ENCODE results near the gene MTFR1L.

The MTFR1L gene

DNA sequence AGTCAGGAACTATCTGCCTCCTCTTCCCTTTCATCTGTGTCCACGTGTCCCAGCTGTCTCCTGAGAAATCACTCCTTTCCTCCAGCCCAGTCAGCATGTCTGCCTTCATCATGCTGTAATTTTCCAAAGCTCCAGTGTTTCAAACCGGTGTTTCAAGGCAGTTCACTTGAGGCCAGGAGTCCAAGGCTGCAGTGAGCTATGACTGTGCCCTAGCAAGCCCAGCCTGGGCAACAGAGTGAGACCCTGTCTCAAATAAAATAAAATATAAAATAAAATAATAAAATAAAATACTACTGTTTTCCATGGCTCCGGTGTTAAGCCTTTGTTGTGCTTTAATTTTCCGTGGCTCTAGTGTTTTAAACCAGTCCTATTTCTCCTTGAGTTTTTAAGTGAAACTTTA, 27.6 kb upstream of the MTFR1L start:
- no peak for DNase-seq

DNA sequence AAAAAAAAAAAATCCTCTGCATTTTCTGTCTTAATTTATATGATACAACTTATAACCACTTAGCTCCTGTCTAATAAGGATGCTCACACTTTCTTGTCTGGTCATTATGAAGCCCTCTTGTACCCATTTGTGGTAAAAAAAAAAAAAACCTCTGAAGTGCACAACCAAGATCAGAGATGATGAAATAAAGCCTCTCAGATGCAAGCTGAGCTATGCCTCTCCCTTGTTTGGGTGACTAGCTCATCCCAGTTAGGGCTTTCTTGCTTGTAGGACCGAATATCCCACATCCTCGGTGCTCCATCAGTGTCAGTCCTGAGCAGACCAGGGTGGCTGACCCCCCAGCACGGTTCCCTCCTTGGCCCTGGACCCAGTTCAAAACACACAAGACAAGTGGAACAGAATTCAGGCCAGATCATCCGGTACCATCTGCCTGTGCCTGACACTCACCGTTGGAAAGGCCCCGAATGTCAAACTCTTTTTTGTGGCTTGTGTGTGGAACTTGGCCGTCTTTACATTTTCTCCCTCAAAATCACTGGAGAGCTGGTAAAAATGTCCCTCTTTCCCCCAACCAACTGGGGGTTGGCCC, 26.1 kb upstream of the MTFR1L start:
- no peak for DNase-seq

DNA sequence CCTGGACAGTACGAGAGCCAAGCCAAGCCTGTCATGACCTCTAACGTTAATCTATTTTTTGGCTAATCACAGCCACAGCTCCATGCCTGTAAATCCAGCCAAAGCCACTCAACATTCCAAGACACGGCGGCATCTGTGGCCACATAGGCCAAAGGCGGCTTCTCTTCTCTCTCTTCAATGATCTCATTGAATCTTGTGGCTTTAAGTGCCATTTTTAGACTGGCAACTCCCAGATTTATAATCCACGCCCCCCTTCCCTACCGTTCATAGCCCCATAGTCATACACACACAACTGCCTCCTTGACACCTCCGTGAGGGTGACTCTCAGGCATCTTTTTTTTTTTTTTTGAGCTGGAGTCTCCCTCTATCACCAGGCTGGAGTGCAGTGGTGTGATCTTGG, 25.4 kb upstream of the MTFR1L start:
- no peak for DNase-seq

DNA sequence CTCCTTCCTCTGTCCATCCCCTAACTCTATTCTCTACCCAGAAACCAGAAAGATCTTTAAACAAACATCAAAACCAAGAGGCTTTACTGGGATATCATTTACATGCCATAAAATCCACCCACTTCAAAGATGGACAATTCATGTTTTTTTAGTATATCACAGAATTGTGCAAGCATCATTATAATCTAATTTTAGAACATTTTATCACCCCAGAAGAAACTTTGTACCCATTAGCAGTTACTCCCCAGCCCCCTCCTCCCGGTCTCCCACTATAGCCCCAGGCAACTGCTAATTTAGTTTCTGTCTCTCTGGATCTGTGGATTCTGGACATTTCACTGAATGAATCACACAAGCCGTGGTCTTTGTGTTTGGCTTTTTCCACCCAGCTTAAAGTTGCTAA, 24.5 kb upstream of the MTFR1L start:
- DNase-seq, result no peak

DNA sequence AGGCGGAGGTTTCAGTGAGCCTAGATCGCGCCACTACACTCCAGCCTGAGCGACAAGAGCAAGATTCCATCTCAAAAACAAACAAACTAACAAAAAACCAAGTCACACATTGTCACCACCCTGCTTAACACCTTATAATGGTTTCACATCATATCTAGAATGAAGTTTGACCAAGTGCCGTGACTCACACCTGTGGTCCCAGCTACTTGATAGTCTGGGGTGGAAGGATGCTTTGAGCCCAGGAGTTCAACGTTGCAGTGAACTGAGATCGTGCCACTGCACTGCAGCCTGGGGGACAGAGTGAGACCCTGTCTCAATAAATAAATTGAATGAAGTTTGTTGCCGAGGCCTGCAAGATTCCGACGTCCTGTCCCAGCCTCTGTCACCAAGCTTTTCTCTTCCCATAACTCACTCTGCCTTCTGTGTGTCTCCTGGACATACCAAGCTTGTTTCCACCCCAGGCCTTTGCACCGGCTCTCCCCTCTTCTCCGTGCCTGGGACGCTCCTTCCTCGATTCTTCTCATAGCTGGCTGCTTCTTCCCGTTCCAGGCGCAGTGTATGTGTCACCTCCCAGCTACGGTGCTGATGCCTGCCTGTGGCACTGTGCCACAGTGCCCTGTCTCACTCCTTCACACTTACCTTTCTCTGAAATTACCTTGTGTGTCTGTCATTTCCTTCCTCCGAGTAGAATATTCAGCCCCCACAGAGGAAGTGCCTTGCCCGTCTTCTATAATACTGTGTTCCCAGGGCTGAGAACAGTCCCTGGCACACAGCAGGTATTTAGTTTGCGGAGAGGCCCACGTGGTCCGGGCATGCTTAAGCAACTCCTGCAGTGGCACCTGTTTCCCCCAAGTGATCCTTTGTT, 23.6 kb upstream of the MTFR1L start:
- DNase-seq, result no peak

DNA sequence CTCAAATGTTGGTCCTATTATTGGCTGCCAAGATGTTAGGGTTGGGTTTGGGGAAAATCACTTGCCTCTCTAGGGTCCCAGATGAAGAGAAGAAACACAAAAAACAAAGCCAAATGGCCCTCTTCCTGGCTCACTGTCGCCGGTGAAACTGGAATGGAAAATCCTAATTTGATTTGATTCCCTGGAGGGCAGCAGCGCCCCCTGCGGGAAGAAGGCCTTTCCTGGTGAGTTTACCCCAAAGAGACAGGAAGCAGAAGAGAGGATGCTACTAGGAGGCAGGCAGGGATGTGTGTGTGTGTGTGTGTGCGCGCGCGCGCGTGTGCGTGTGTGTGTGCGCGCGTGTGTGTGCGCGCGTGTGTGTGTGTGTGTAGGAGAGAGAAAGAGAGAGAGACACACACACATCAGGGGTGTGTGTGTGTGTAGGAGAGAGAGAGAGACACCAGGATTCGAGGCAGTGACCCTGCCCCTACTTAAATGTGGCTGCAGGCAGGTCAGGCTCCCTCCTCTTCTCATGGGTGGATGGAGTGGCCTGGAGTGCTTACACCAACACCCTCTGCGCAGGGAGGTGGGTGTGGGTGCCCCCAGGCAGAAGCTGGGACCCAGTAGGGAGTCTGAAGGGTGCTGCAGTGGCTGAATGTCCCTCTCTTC, 22.8 kb upstream of the MTFR1L start:
- peak; percentile 74 for DNase-seq

DNA sequence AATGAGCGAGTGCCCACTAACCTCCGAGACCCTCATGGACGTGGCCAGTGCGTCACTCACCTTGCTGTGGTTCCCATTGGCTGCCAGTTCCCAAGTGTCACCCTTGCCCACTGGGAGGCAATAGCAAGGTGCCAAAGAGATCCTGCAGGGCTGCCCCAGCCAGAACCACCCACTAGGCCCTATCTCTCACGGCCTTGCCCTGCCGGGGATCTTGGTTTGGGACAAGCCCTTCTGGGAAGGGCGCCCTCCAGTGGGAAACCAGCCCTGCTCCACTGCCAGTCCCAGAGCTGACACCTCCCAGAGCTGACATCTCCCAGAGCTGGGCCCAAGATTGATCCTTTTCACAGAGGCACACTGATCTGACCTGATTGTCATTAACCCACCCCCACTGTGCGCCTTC, 21.8 kb upstream of the MTFR1L start:
- no peak for DNase-seq

DNA sequence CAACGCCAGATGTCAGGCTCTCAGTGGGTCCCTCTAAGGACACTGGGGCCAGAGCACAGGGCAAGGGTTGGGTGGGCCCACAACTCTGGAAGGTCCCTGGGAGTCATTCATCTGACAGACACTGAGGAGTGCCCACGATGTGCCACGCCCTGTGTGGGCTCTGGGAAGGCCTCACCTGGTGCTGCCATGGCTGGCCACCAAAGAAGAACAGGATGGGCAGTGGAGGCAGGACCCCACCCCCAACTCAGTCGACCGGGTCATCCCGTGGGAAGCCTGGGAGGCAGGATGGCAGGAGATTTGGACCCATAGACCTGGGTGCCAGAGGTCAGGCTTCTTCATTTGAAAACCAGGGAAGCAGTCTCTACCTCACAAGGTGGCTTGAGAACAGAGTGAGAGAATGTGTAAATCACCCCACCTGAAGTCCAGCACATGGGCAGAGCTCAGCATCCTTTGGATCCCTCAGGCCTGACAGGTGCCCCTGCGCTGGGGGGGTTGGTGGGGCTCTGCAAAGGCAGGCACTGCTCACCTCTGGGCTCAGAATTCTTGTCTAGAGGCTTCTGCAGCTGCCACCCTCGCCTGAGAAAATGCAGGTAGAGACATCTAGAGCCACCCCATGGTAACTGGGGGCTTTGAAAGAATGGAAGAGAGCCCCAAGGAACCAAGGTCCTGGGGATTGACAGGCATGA, 20.9 kb upstream of the MTFR1L start:
- no peak for DNase-seq

DNA sequence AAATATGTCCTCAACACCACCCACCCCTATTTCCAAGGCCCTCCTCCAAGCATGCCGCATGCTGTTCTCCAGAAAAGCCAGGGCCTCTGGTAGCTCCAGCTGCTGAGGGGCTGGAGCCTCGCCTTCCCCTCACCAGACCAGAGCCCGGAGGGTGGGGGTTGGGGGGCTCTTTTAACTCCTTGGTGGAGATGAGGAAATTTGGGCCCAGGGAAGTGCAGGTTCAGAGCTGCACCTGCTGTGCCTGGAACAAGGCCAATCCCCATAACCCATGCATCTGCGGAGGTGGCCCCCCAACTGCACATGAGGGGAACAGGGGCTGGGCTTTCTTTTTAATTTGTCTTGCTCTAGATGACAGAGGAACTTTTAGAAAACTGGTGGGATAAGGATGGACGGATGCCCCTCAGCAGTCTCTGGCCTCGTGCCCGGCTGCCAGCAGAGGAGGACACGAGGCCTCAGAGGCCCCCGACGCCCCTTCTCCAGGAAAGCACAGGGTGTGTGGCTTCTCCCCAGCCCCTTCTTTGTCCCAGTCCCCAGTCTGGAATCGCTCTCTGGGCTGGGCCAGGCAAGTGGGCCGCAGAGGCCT, 20.3 kb upstream of the MTFR1L start:
- no peak for DNase-seq

DNA sequence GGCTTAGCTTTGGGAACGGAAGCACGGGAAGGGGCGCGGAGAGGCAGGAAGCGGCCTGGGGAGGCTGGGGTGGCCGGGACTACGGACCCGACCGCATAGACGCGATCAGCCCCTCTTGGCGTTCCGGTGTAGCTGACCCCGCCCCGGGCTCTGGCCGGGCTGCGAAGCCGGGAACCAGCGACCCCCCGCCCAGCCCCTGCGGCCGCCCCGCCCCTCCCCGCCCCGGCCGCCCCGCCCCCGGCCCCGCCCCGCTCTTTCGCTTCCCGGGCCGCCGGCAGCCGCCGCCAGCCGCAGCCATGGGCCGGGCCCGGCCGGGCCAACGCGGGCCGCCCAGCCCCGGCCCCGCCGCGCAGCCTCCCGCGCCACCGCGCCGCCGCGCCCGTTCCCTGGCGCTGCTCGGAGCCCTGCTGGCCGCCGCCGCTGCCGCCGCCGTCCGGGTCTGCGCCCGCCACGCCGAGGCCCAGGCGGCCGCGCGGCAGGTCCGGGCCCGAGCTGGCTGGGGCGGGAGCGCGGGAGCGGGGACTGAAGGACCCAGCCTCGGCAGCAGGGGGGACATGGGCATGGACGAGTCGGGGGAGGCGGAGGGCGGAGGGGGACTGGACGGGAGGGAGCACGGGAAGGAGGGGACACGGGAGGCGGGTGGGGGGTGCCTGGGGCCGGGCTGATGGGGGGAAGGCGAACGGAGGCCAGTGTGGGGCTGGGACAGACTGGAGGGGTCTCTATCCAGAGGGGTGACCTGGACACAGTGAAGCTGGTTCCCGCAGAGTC, 19.6 kb upstream of the MTFR1L start, which contains the start of gene SELENON:
SELENON (plus strand) TSS at position 259 of the 768 bp plus-strand sequence; CDS start at position 297, 38 bp downstream.
- DNase-seq, result peak; percentile 50

DNA sequence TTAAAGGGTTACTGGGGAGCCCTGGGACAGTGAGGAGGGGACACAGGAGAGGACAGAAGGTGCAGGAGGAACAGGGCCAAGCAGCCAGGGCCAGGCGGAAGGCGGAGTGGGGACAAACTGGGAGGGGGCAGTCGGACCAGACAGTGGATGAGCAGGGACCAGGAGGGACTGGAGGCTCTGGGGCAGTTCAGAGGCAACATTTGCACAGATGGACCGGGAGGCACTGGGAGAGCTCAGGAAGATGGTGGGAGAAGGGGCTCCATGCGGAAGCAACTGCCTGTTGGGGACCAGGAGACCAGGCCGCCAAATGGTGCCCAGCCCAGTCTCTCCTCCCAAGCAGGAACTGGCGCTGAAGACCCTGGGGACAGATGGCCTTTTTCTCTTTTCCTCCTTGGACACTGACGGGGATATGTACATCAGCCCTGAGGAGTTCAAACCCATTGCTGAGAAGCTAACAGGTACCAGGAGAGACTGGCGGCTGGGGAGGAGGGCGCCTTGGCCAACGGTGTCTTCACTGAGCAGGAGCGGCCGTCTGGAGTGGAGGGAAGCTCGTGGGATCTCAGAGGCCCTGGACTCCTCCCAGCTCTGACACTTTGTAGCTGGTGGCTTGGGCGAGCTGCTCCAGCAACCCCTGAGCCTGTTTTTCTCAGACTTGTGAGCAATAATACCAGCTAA, 18.9 kb upstream of the MTFR1L start:
- no peak for DNase-seq

DNA sequence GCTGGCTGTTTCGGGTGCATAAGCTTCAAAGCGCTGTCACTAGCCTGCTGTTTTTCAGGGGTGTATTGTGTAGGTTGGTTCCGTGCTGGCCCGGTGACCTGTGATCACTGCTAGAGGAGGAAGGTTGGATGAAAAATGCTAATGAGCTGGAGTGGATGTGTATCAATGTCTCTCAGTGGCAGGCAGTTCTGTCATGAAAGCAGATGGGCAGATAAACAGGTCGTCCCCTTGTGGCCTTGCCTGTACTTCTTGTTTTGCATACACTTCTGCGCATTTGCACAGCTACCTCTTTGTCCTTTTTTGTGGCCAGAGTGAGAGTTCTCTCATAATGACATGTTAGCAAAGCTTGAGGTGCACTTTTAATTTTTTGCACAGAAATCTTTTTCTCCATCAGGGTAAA, 16.8 kb upstream of the MTFR1L start:
- no peak for DNase-seq

DNA sequence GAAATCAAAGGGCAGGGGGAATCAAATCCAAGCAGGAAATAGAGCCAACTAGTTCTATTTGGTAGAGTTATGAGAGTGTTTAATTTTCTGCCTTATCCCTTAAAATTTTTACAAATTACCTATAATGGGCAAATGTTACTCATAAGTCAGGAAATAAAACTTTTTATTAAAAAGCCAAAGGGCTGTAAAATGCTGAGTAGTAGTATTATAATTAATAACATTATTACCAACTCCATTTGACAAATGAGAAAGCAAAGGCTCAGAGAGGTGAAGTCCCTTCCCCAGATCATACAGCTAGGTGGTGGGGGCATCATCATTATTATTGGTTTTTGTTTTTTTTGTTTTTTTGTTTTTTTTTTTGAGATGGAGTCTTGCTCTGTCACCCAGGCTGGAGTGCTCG, 16.4 kb upstream of the MTFR1L start:
- DNase-seq, result no peak

DNA sequence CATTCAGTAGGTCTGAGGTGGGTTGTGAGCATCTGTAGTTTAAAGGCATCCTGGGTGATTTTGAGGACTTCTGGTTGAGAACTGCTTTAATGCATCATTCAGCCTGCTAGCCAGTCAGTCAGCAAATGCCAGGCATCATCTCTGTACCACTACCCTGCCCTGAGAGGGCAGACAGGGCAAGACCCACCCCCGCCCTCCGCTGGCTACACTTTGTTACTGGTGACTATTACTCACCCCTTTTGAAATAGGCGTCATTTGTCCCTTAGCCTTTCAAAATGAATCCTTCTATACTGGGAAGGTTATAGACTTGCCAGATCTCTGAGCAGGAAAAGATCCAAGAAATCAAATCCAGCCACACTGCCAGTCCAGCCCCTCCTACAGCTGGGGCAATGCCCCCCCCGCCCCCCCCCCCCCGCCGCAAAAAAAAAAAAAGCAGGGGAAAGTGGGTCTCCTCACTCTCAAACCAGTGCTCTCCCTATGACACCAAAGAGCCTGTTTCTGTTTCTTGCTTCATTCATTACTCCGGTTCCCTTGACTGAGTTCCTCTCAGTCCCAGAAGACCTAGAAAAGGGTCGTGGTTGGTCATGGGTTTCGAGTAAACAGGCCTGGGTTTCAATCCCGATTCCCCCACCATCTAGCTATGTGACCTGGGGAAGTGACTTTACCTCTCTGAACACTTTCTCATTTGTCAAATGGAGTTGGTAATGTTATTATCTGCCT, 15.3 kb upstream of the MTFR1L start:
- no peak for DNase-seq

DNA sequence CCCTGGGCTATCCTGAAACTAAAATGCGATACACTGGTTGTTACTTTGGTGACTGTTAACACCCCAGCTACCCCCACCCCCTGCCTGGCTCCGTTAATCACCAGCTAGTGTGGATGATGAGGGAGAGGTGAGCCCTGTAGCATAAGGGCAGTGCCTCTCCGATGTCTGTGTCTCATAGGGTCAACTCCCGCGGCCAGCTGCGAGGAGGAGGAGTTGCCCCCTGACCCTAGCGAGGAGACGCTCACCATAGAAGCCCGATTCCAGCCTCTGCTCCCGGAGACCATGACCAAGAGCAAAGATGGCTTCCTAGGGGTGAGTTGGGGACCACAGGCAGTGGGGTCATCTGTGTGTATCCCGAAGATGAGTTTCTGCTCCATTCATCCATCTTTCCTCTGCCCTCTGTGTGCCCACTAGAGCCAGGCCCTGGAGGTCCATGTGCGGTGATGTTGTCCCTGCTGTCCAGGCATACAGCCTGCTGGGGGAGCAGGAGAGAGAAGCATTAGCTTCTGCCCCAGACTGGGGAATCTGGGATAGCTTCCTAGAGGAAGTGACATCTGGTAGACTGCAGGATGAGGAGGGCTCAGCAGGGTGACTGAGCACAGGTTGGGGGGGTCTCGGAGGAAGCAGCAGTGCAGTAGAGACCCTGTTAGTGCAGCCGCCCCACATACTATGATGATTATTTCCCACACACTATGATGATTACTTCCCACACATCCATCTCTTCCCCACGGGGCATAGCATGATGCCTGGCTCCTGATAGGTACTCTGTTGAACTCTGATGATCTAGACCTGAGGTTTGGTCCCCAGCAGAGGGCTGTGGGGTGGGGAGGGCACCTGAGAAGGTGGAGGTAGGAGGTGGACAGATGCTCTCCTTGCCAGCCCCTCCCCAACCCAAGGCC, 14.5 kb upstream of the MTFR1L start:
- DNase-seq, result no peak

DNA sequence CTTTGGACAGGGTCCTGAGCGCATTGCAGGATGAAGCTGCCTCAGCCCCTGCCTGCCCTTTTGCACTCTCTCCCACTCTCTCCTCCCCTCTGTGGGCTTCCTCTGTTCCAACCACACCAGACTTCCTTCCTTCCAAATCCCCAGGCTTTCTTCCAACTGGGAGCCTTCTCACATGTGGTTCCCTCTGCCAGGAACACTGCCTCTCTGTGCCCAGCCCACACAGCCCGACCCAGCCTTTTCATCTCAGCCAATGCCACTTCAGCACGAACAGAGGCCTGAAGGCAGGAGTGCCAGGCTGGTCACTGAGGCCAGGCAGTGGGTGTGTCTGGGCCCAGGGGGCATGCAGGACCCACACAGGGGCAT, 13.9 kb upstream of the MTFR1L start:
- no peak for DNase-seq

DNA sequence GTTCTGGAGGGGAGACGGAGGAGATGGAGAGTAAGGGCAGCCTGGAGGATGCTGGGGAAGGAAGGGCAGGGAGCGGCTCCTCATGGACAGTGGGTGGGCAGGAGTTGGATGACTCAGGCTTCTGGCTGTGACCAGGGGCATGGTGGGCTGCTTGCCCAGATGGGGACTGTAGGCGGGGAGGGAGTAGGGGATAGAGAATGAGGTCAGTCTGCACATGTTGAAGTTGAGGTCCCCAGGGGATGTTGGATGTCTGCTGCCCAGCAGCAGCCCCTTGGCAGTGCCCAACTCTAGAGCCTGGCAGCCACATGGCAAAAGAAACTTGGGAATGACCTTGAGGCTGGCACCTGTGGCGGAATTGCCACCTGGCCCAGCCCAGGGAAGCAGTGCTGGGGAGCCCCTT, 13.3 kb upstream of the MTFR1L start:
- no peak for DNase-seq

DNA sequence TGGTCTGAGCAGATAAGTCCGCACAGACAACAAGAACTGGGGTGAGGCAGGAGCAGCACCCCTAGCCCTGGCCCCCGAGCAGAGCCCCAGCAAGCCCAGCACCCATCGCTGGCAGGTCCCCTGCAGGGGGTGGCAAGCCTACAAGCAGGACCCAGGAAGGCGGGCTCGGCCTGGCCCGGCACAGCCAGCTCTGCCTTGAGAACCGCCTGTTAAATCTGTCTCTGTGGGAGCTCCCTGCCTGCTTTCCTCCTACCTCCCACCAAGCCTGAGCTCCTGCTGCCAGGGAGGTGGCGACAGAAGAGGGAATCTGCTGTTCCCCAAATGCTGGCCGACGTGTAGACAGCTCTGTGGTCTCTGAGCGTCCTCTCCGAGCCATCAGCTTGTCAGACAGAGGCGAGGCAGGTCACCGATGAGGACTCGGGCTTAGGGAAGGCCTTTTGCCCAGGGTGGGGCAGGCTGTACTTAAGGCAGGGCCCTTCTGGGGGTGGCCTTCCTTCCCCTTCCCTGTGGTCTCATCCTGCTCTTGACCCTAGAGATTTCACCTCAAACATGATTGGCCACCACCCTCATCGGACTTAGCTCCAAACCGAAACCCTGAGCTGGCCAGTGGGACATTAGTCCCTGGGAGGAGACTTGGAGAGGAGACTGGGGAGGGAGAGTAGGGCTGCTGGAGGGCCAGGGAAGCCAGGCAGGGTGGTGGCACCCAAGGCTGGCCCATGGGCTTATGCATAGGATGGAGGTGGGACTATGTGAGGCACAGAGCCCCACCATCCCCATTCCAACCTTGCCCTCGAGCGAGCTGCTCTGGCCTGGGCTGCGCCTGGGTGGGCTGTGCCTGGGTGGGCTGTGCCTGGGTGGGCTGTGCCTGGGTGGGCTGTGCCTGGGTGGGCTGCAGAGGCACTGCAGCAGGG, 12.0 kb upstream of the MTFR1L start:
- DNase-seq, result no peak

All from fibroblast of skin of right biceps (primary cell).